WTC11 (cell line): ENCODE data around the gene LRRC8C. TPM values are rescaled to one million over a fixed set of nuclear protein-coding genes. Genes with fewer than 3 reads are reported as not detected.

Experiments
- ATAC-seq: fragments of 200-7000 bp; cut with Tn5 transposase; 2 replicates; pipeline ENCODE4 v1.10.0; 2021; ENCODE audit warnings: mild to moderate bottlenecking, moderate library complexity
- CTCF ChIA-PET: fragments of 300-600 bp; sonication (Branson Sonifier 250); formaldehyde crosslinking; loops from one replicate; lab custom pipeline; 2021; ENCODE audit warnings: antibody characterized with exemption; lab: Charles Lee
- POLR2A ChIA-PET: fragments of 350-600 bp; sonication (Branson Sonifier 250); formaldehyde crosslinking; loops from one replicate; lab custom pipeline; 2021; ENCODE audit warnings: antibody characterized with exemption; lab: Charles Lee
- DNase-seq: peaks from one replicate; pipeline ENCODE4 v3.0.0; 2021; ENCODE audit warnings: low spot score
- H3K27ac Mint-ChIP-seq: 2 replicates; pipeline ENCODE4 v1.8.0; 2021; ENCODE audit warnings: mixed read lengths
- H3K27me3 Mint-ChIP-seq: 2 replicates; pipeline ENCODE4 v1.8.0; 2021; ENCODE audit warnings: low read depth, mild to moderate bottlenecking, moderate library complexity, mixed read lengths
- H3K36me3 Mint-ChIP-seq: 2 replicates; pipeline ENCODE4 v1.8.0; 2021; ENCODE audit warnings: mixed read lengths
- H3K4me1 Mint-ChIP-seq: 2 replicates; pipeline ENCODE4 v1.8.0; 2022; ENCODE audit warnings: mixed read lengths
- H3K4me3 Mint-ChIP-seq: 2 replicates; pipeline ENCODE4 v1.8.0; 2021; ENCODE audit warnings: mild to moderate bottlenecking, moderate library complexity, mixed read lengths
- H3K9me3 Mint-ChIP-seq: 2 replicates; pipeline ENCODE4 v1.8.0; 2021; ENCODE audit warnings: mixed read lengths
- ATF3 ChIP-seq: sonication (generic); formaldehyde crosslinking; conservative IDR thresholded peaks from 2 replicates; pipeline ENCODE4 v1.8.1; 2022; ENCODE audit warnings: mild to moderate bottlenecking, missing genetic modification reagents
- ATF6 ChIP-seq: sonication (generic); formaldehyde crosslinking; IDR thresholded peaks from 2 replicates; pipeline ENCODE4 v1.8.1; 2023; ENCODE audit warnings: mild to moderate bottlenecking, missing genetic modification reagents
- CREB1 ChIP-seq: sonication (generic); formaldehyde crosslinking; IDR thresholded peaks from 2 replicates; pipeline ENCODE4 v1.8.0; 2023; ENCODE audit warnings: mild to moderate bottlenecking, missing genetic modification reagents
- ELF4 ChIP-seq: sonication (generic); formaldehyde crosslinking; IDR thresholded peaks from 2 replicates; pipeline ENCODE4 v1.8.1; 2022; ENCODE audit warnings: low read depth, mild to moderate bottlenecking, moderate library complexity, missing genetic modification reagents
- ERG ChIP-seq: fragments of 250-450 bp; sonication (Bioruptor Pico); IDR thresholded peaks from 2 replicates; pipeline ENCODE4 v1.8.0; 2021; ENCODE audit warnings: mild to moderate bottlenecking
- IRF1 ChIP-seq: sonication (generic); formaldehyde crosslinking; IDR thresholded peaks from 2 replicates; pipeline ENCODE4 v1.8.0; 2023; ENCODE audit warnings: missing genetic modification reagents
- IRF2 ChIP-seq: sonication (generic); formaldehyde crosslinking; IDR thresholded peaks from 2 replicates; pipeline ENCODE4 v1.8.0; 2022; ENCODE audit warnings: low read depth, missing genetic modification reagents, borderline replicate concordance
- MAX ChIP-seq: sonication (generic); formaldehyde crosslinking; IDR thresholded peaks from 2 replicates; pipeline ENCODE4 v1.8.0; 2022; ENCODE audit warnings: mild to moderate bottlenecking, missing genetic modification reagents
- MLX ChIP-seq: sonication (generic); formaldehyde crosslinking; IDR thresholded peaks from 2 replicates; pipeline ENCODE4 v1.8.1; 2023; ENCODE audit warnings: mild to moderate bottlenecking, missing genetic modification reagents, moderate library complexity
- NFATC4 ChIP-seq: fragments of 250-450 bp; sonication (Bioruptor Pico); IDR thresholded peaks from 2 replicates; pipeline ENCODE4 v1.9.0; 2021; ENCODE audit warnings: mild to moderate bottlenecking
- NFE2L1 ChIP-seq: sonication (generic); formaldehyde crosslinking; IDR thresholded peaks from 2 replicates; pipeline ENCODE4 v1.8.1; 2023; ENCODE audit warnings: missing genetic modification reagents
- SOX15 ChIP-seq: fragments of 250-450 bp; sonication (Bioruptor Pico); IDR thresholded peaks from 2 replicates; pipeline ENCODE4 v1.9.0; 2021; ENCODE audit warnings: mild to moderate bottlenecking
- SP1 ChIP-seq: sonication (generic); formaldehyde crosslinking; conservative IDR thresholded peaks from 2 replicates; pipeline ENCODE4 v1.8.1; 2022; ENCODE audit warnings: missing genetic modification reagents
- TP53 ChIP-seq: sonication (generic); formaldehyde crosslinking; IDR thresholded peaks from 2 replicates; pipeline ENCODE4 v1.8.1; 2023; ENCODE audit warnings: mild to moderate bottlenecking, missing genetic modification reagents
- ZBTB21 ChIP-seq: sonication (generic); formaldehyde crosslinking; IDR thresholded peaks from 2 replicates; pipeline ENCODE4 v1.8.1; 2023; ENCODE audit warnings: mild to moderate bottlenecking, missing genetic modification reagents, borderline replicate concordance
- ZNF138 ChIP-seq: sonication (generic); formaldehyde crosslinking; conservative IDR thresholded peaks from 2 replicates; pipeline ENCODE4 v1.8.1; 2022; ENCODE audit warnings: mild to moderate bottlenecking, moderate library complexity, missing genetic modification reagents
- ZNF281 ChIP-seq: sonication (generic); formaldehyde crosslinking; IDR thresholded peaks from 2 replicates; pipeline ENCODE4 v1.8.0; 2023; ENCODE audit warnings: mild to moderate bottlenecking, missing genetic modification reagents
- ZNF396 ChIP-seq: fragments of 250-450 bp; sonication (Bioruptor Pico); IDR thresholded peaks from 2 replicates; pipeline ENCODE4 v1.8.0; 2021; ENCODE audit warnings: mild to moderate bottlenecking, moderate library complexity, borderline replicate concordance
- ZNF423 ChIP-seq: fragments of 250-450 bp; sonication (Bioruptor Pico); IDR thresholded peaks from 2 replicates; pipeline ENCODE4 v2.1.2; 2022; ENCODE audit warnings: mild to moderate bottlenecking, moderate library complexity
- total RNA-seq: library from RNA; stranded (reverse); gene quantifications from 3 replicates; pipeline ENCODE4 v1.2.3, GENCODE V29; 2021

The LRRC8C gene
- total RNA-seq, 1 experiment from 2014 or later, result 1.8 TPM

- TF ChIP-seq MLX (no peak), ZNF396 (CRISPR knock-in tag) (no peak), IRF1 (CRISPR knock-in tag) (no peak), SP1 (no peak), MAX (CRISPR knock-in tag) (no peak), ELF4 (CRISPR knock-in tag) (no peak), IRF2 (CRISPR knock-in tag) (no peak)
Observed at GRCh38 chr1:89604414-89604735, 28.5 kb upstream of the LRRC8C start (continued).

GRCh38 chr1:89605692-89606091, 27.2 kb upstream of the LRRC8C start:
- H3K27ac Mint-ChIP-seq, result no peak overlapping the region
- no peak overlapping the region for H3K4me3 Mint-ChIP-seq
- ChIA-PET POLR2A (no interaction called here), CTCF (no interaction called here)
- H3K36me3 Mint-ChIP-seq, result no peaks in the 10 kb centered on the region; the same call in 1 of the 2 replicates
- no peak for ATAC-seq
- 0 out of 2 replicates have a peak, but pooled peaks cover under 1% of the 10 kb centered on the region for H3K4me1 Mint-ChIP-seq
- H3K9me3 Mint-ChIP-seq, result no peaks in the 10 kb centered on the region
- TF ChIP-seq ATF6, result no peak
- H3K27me3 Mint-ChIP-seq, result no peaks in the 10 kb centered on the region
- no peak for DNase-seq

GRCh38 chr1:89606227-89606980, 26.5 kb upstream of the LRRC8C start:
- no peak for TF ChIP-seq TP53 (CRISPR knock-in tag)
- no peak for TF ChIP-seq ATF3
- ATAC-seq, result no peak
- H3K9me3 Mint-ChIP-seq, result no peaks in the 10 kb centered on the region
- no peak for DNase-seq
- H3K36me3 Mint-ChIP-seq, result no peaks in the 10 kb centered on the region; the same call in 1 of the 2 replicates
- POLR2A ChIA-PET, result no interaction called here
- CTCF ChIA-PET, result no interaction called here
- H3K4me1 Mint-ChIP-seq, result peaks cover 3% of the 10 kb centered on the region; the same call in 1 of the 2 replicates
- no peak overlapping the region for H3K27ac Mint-ChIP-seq
- no peak overlapping the region for H3K4me3 Mint-ChIP-seq
- H3K27me3 Mint-ChIP-seq, result no peaks in the 10 kb centered on the region

- Mint-ChIP-seq H3K9me3 (no peaks in the 10 kb centered on the region), H3K36me3 (no peaks in the 10 kb centered on the region; the same call in 1 of the 2 replicates), H3K27me3 (no peaks in the 10 kb centered on the region), H3K4me3 (no peak overlapping the region), H3K27ac (no peak overlapping the region), H3K4me1 (peaks cover 5% of the 10 kb centered on the region)
- TF ChIP-seq ZBTB21 (CRISPR knock-in tag) (no peak), NFE2L1 (CRISPR knock-in tag) (no peak), IRF1 (CRISPR knock-in tag) (no peak), SOX15 (CRISPR knock-in tag) (no peak), ZNF423 (CRISPR knock-in tag) (no peak), ATF3 (no peak), CREB1 (no peak), NFATC4 (CRISPR knock-in tag) (no peak), ZNF138 (no peak), ERG (no peak), MLX (no peak), ZNF281 (CRISPR knock-in tag) (no peak)
- CTCF ChIA-PET, result no interaction called here
- ATAC-seq, result no peak
- POLR2A ChIA-PET, result interaction anchor here (0.5 kb wide), 1 partner anchor 634 kb away, joined by 3 read pairs; no protein-coding TSS in a partner anchor
- no peak for DNase-seq
Observed at GRCh38 chr1:89607156-89607555, 25.8 kb upstream of the LRRC8C start.
